ENCODE results near the gene PTOV1. TPM values are rescaled to one million over a fixed set of nuclear protein-coding genes. Genes with fewer than 3 reads are reported as not detected.
A peak's percentile ranks its signal among the peaks of the same experiment; 100 is the strongest.

The PTOV1 gene
- total RNA-seq, 2 experiments from 2014 or later, result 105 to 124 TPM

GRCh38 chr19:49890349-49891311 is 39.7 kb downstream of the PTOV1 start:
- CTCF ChIA-PET (ENCODE audit: unreplicated experiment), result no interaction called here
- Histone ChIP-seq H3K4me2 (ENCODE audit: low read length) (peak overlapping the region; percentile 87), H3K79me2 (ENCODE audit: insufficient read depth, low read depth, low read length) (no peaks in the 10 kb centered on the region), H3K4me1 (ENCODE audit: insufficient read depth, low read length, poor library complexity, severe bottlenecking) (peaks cover 5% of the 10 kb centered on the region), H2AFZ (ENCODE audit: low read length) (peak overlapping the region; percentile 5; the same call in 1 of the 2 replicates), H4K20me1 (ENCODE audit: insufficient read depth, low read length) (no peaks in the 10 kb centered on the region), H3K9me2 (ENCODE audit: insufficient read depth, low read length) (no peaks in the 10 kb centered on the region), H3K4me3 (ENCODE audit: low read depth, low read length, poor library complexity, severe bottlenecking) (peak overlapping the region; percentile 60), H3K36me3 (ENCODE audit: insufficient read depth, low read length) (no peaks in the 10 kb centered on the region), H3K27ac (ENCODE audit: low read depth, low read length, poor library complexity, severe bottlenecking) (no peak overlapping the region), H3K9me3 (ENCODE audit: low read length) (no peaks in the 10 kb centered on the region)
- POLR2A ChIA-PET, result no interaction called here
- DNase-seq (ENCODE audit: low spot score), result peak; percentile 77
- intact Hi-C loops (cut with micrococcal nuclease; ENCODE audit: unreplicated experiment), result no loop called here
- TF ChIP-seq, protein P1, sequence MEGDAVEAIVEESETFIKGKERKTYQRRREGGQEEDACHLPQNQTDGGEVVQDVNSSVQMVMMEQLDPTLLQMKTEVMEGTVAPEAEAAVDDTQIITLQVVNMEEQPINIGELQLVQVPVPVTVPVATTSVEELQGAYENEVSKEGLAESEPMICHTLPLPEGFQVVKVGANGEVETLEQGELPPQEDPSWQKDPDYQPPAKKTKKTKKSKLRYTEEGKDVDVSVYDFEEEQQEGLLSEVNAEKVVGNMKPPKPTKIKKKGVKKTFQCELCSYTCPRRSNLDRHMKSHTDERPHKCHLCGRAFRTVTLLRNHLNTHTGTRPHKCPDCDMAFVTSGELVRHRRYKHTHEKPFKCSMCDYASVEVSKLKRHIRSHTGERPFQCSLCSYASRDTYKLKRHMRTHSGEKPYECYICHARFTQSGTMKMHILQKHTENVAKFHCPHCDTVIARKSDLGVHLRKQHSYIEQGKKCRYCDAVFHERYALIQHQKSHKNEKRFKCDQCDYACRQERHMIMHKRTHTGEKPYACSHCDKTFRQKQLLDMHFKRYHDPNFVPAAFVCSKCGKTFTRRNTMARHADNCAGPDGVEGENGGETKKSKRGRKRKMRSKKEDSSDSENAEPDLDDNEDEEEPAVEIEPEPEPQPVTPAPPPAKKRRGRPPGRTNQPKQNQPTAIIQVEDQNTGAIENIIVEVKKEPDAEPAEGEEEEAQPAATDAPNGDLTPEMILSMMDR (conservative IDR thresholded peaks at IDR 0.05; ENCODE audit: low read length), result peak; percentile 39; the same call in 1 of the 2 replicates
- TF ChIP-seq EZH2phosphoT487 (IDR thresholded peaks at IDR 0.05; ENCODE audit: borderline replicate concordance, low read depth, low read length), result no peak
- no TSS peak for BruUV-seq (replicated peaks)

DNA sequence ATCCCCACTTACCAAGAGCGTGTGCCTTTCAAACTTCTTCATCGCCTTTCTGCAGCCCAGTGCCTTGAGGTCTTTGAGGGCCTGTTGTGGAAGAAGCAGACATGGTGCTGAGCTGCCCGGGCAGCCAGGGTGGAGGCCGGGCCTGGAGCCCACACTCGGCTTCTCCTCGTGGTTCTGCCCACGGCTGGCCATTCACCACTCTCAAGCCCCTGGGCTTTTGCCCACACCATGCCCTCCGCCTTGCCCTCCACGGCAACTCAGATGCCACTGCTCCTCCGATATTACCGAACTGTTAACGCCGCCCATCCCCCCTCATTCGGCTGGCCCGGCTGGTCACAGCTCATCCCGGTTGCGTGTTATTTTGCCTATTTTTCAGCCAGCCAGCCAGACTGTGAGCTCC is 40.4 kb downstream of the PTOV1 start:
- H4K20me1 ChIP-seq (ENCODE audit: insufficient read depth, low read length), result no peaks in the 10 kb centered on the region
- BruUV-seq (replicated peaks), result no TSS peak
- H3K9me2 ChIP-seq (ENCODE audit: insufficient read depth, low read length), result no peaks in the 10 kb centered on the region
- H3K79me2 ChIP-seq (ENCODE audit: insufficient read depth, low read depth, low read length), result no peaks in the 10 kb centered on the region
- H3K4me1 ChIP-seq (ENCODE audit: insufficient read depth, low read length, poor library complexity, severe bottlenecking), result peaks cover 13% of the 10 kb centered on the region
- no peaks in the 10 kb centered on the region for H3K9me3 ChIP-seq (ENCODE audit: low read length)
- POLR2A ChIA-PET, result no interaction called here
- DNase-seq (ENCODE audit: low spot score), result no peak
- no peak overlapping the region for H3K4me3 ChIP-seq (ENCODE audit: low read depth, low read length, poor library complexity, severe bottlenecking)
- peak overlapping the region; percentile 35; the same call in 1 of the 2 replicates for H3K4me2 ChIP-seq (ENCODE audit: low read length)
- CTCF ChIA-PET (ENCODE audit: unreplicated experiment), result no interaction called here
- intact Hi-C loops (cut with micrococcal nuclease; ENCODE audit: unreplicated experiment), result no loop called here
- no peak overlapping the region for H3K27ac ChIP-seq (ENCODE audit: low read depth, low read length, poor library complexity, severe bottlenecking)
- no peak overlapping the region for H2AFZ ChIP-seq (ENCODE audit: low read length)
- TF ChIP-seq EZH2phosphoT487 (IDR thresholded peaks at IDR 0.05; ENCODE audit: borderline replicate concordance, low read depth, low read length), result no peak
- TF ChIP-seq, protein P1 (conservative IDR thresholded peaks at IDR 0.05; ENCODE audit: low read length), result no peak
- H3K36me3 ChIP-seq (ENCODE audit: insufficient read depth, low read length), result no peaks in the 10 kb centered on the region

GRCh38 chr19:49892716-49893115 is 41.8 kb downstream of the PTOV1 start:
- Histone ChIP-seq H3K9me3 (ENCODE audit: low read length) (no peaks in the 10 kb centered on the region), H3K27ac (ENCODE audit: low read depth, low read length, poor library complexity, severe bottlenecking) (no peak overlapping the region), H3K9me2 (ENCODE audit: insufficient read depth, low read length) (no peaks in the 10 kb centered on the region), H3K36me3 (ENCODE audit: insufficient read depth, low read length) (no peaks in the 10 kb centered on the region), H3K4me2 (ENCODE audit: low read length) (no peak overlapping the region), H2AFZ (ENCODE audit: low read length) (no peak overlapping the region), H4K20me1 (ENCODE audit: insufficient read depth, low read length) (no peaks in the 10 kb centered on the region), H3K4me1 (ENCODE audit: insufficient read depth, low read length, poor library complexity, severe bottlenecking) (peaks cover 26% of the 10 kb centered on the region), H3K4me3 (ENCODE audit: low read depth, low read length, poor library complexity, severe bottlenecking) (no peak overlapping the region), H3K79me2 (ENCODE audit: insufficient read depth, low read depth, low read length) (no peaks in the 10 kb centered on the region)
- CTCF ChIA-PET (ENCODE audit: unreplicated experiment), result no interaction called here
- no peak for TF ChIP-seq EZH2phosphoT487 (IDR thresholded peaks at IDR 0.05; ENCODE audit: borderline replicate concordance, low read depth, low read length)
- TF ChIP-seq, protein P1 (conservative IDR thresholded peaks at IDR 0.05; ENCODE audit: low read length), result no peak
- DNase-seq (ENCODE audit: low spot score), result no peak
- intact Hi-C loops (cut with micrococcal nuclease; ENCODE audit: unreplicated experiment), result no loop called here
- no TSS peak for BruUV-seq (replicated peaks)
- POLR2A ChIA-PET, result interaction anchor here (0.6 kb wide), 1 partner anchor 27 kb away, joined by 3 read pairs; no protein-coding TSS in a partner anchor
